ENCODE measurements around the gene NINJ1. TPM values are rescaled to one million over a fixed set of nuclear protein-coding genes. Genes with fewer than 3 reads are reported as not detected.
"Not testable (repeated sequence)": the region's sequence is repeated elsewhere in the genome, so short reads cannot be mapped to it uniquely, and the experiment has no call there.

The NINJ1 gene
- total RNA-seq, 1 donor from 2014 or later, result 21.6 TPM

- DNase-seq (ENCODE audit: extremely low spot score, unreplicated experiment), result no peak
- H3K36me3 Mint-ChIP-seq, result no peaks in the 10 kb centered on the region
- peaks cover 6% of the 10 kb centered on the region for H3K4me1 Mint-ChIP-seq (ENCODE audit: unreplicated experiment)
- TF ChIP-seq CTCF (conservative IDR thresholded peaks at IDR 0.05), result no peak
- peaks cover 5% of the 10 kb centered on the region for H3K9me3 Mint-ChIP-seq
- H3K27ac Mint-ChIP-seq, result no peak overlapping the region
- no peaks in the 10 kb centered on the region for H3K27me3 Mint-ChIP-seq
- no peak overlapping the region for H3K4me3 Mint-ChIP-seq
Measured at GRCh38 chr9:93148721-93149120, 14.7 kb upstream of the NINJ1 start.

- no peak for DNase-seq (ENCODE audit: extremely low spot score, unreplicated experiment)
- Mint-ChIP-seq H3K4me3 (no peak overlapping the region), H3K4me1 (ENCODE audit: unreplicated experiment) (peaks cover 6% of the 10 kb centered on the region), H3K27me3 (no peaks in the 10 kb centered on the region), H3K27ac (no peak overlapping the region), H3K9me3 (peaks cover 5% of the 10 kb centered on the region), H3K36me3 (no peaks in the 10 kb centered on the region)
- no peak for TF ChIP-seq CTCF (conservative IDR thresholded peaks at IDR 0.05)
Measured at GRCh38 chr9:93147632-93148031, 13.6 kb upstream of the NINJ1 start.

GRCh38 chr9:93146696-93147095 lies 12.6 kb upstream of the NINJ1 start:
- not testable (repeated sequence) for H3K27me3 Mint-ChIP-seq; H3K36me3 Mint-ChIP-seq; H3K4me3 Mint-ChIP-seq; H3K9me3 Mint-ChIP-seq; H3K4me1 Mint-ChIP-seq (ENCODE audit: unreplicated experiment); DNase-seq (ENCODE audit: extremely low spot score, unreplicated experiment); H3K27ac Mint-ChIP-seq

- Mint-ChIP-seq H3K4me3 (no peak overlapping the region), H3K27me3 (no peaks in the 10 kb centered on the region), H3K9me3 (peaks cover 5% of the 10 kb centered on the region), H3K27ac (no peak overlapping the region), H3K36me3 (no peaks in the 10 kb centered on the region), H3K4me1 (ENCODE audit: unreplicated experiment) (peaks cover 6% of the 10 kb centered on the region)
- no peak for DNase-seq (ENCODE audit: extremely low spot score, unreplicated experiment)
- TF ChIP-seq CTCF (conservative IDR thresholded peaks at IDR 0.05), result no peak
Measured at GRCh38 chr9:93143830-93144530, 9.9 kb upstream of the NINJ1 start.

- H3K36me3 Mint-ChIP-seq, result no peaks in the 10 kb centered on the region
- H3K27me3 Mint-ChIP-seq, result no peaks in the 10 kb centered on the region
- H3K9me3 Mint-ChIP-seq, result peaks cover 4% of the 10 kb centered on the region
- no peak for DNase-seq (ENCODE audit: extremely low spot score, unreplicated experiment)
- H3K4me3 Mint-ChIP-seq, result no peak overlapping the region
- H3K27ac Mint-ChIP-seq, result no peak overlapping the region
- TF ChIP-seq CTCF (conservative IDR thresholded peaks at IDR 0.05), result no peak
- H3K4me1 Mint-ChIP-seq (ENCODE audit: unreplicated experiment), result peaks cover 6% of the 10 kb centered on the region
Measured at GRCh38 chr9:93141771-93142483, 7.9 kb upstream of the NINJ1 start.

Data from type B pancreatic cell (in vitro differentiated cells).